GM18519 (cell line): Measurements from ENCODE around the gene FGD3.

ENCODE experiments used
- ATAC-seq: cut with Tn5 transposase; IDR thresholded peaks from one replicate; pipeline ENCODE4 v1.9.1; 2021; ENCODE audit warnings: mild to moderate bottlenecking, moderate library complexity; ENCODE audit not compliant: unreplicated experiment, low FRiP score

Gene FGD3

DNA sequence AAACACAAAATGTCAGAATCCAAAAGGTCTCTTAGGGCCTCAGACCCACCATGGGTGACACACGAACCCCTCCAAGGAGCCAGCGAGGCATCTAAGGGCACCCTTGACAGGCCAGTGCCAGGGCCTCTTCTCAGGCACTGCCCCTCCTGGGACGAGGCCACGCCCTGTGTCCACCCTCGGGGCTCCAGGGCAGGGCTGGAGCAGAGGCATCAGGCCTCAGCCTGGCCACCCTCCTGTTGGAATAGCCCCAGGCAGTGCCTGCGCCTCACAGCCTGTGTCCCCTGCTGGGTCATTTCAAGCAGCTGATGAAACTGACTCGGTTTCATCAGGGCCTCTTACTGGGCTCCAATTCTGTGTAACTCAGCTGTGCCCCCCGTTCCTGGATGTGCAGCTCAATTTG is 78.4 kb downstream of the FGD3 start:
- no peak for ATAC-seq

DNA sequence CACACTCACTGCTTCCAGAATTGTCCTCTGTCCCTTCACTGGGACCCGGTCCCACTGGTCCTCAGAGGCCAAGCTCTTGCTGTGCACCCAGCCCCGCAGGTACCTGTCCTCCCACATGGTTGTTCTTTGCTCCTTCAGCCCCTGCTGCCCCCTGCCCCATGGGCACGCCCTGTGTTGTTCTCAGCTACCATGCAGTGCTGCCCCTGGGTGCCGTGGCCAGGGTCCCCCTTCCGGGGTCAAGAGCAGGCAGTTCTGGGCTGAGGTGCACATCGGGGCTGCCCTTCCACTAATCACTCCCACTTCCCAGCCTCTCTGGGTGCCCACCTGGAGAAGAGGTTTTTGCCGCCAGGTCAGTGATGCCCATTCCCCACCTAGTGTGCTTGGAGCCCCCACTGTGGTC is 79.3 kb downstream of the FGD3 start:
- ATAC-seq, result no peak

DNA sequence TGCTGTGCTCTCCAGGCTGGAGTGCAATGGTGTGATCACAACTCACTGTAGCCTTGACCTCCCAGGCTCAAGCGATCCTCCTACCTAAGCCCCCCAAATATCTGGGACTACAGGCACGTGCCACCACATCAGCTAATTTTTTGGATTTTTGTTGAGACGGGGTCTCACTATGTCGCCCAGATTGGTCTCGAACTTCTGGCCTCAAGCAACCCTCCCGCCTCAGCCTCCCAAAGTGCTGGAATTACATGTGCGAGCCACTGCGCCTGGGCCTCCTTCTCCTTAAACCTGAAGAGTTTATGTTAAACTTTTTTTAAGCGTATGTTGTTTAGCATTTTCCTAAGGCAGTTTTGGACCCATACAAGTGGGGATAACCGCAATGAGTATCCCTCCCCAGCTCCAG is 80.4 kb downstream of the FGD3 start:
- no peak for ATAC-seq

DNA sequence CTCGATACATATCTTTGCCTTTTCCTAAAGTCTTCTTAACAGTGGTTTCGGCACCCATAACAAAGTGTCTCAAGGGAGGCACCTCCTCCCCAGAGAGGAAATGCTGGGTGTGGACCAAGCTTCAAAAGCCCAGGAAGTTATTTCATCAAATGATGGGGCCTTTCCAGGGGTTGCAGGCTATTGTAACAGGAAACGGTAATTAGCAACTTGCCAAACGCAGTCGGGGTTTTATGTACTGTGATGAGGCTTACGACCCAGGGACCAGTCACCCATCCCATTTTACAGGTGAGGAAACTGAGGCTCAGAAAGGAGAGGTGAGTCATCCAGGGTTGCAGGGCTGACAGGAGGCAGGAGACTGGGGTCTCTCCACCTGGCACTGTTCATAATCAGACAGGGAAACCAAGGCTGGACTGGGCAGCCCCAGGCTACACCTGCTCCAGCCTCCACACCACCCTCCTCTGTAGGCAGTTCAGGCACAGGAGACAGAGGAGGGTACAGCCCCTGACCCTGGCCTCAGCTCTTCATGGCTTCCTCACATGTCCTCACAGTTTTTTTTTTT is 81.2 kb downstream of the FGD3 start:
- ATAC-seq, result no peak

DNA sequence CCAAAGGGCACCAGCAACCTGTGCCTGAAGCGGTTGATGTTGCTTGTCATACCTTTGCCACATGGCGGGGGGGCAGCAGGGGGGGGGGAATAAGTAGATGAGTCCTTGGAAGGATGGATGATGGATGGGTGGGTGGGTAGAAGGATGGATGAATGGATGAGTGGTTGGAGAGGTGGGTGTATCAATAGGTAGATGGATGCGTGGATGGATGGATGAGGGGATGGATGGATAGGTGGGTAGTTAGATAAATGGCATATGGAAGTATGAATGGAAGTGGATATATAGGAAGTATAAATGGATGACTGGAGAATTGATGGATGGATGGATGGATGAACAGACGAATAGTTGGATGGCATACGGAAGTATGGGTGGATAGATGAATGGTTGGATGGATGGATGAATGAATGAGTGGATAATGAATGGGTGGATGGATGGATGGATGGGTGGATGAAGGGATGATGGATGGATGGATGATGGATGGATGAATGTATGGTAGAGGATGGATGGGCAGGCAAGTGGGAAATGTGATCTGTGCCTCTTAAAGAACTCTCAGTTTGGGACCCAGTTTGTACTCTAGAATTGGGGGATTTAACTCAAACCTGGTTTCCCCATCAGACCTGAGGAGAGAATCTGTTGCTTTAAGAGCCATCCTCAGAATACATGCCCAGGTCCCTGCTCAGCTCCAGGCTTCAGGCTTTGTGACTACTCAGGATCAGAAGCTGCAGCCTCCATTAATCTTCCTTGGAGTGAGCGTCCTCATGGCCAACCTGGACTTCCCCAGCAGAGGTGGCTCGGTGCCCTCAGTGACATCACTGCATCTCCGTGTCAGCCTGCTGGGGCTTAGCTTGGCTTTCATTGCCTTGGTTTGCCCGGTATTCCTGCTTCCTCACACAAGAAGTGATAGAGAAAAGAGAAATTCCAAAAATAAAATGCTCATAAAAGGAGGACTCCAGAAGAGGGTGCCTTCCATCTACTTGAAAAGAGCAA is 83.6 kb downstream of the FGD3 start:
- ATAC-seq, result no peak

DNA sequence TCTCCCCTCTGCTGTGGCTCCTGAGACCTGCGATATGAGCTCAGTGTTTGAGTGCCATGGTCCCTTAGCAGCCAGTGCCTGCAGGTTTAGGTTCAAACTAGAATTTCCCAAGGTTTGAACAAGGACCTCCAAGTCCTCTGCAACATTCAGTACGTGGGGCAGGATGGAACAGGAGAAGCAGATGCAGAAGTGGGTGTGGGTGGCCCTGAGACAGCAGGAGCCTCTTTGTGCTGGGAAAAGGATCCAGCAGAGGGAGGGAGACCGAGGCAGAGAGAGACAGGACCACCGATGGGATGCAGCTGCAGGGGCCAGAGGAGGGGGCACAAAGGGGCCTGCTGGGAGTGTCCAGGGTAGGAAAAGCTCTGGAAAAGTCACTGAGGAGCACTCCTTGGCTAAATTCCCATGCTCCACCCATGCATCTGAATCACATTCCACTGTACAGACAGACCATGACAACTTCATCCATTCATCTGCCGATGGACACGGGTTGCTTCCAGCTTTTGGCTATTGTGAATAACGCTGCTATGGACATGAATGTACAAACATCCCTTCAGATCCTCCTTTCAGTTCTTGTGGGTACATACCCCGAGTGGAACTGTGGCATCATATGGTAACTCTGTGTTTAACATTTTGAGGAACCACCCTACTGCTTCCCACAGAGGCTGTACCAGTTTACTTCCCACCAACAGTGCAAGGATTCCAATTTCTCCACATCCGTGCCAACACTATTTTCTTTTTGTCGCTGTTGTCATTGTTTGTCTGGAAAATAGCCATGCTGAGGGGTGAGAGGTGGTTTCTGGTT is 84.5 kb downstream of the FGD3 start:
- ATAC-seq, result no peak

DNA sequence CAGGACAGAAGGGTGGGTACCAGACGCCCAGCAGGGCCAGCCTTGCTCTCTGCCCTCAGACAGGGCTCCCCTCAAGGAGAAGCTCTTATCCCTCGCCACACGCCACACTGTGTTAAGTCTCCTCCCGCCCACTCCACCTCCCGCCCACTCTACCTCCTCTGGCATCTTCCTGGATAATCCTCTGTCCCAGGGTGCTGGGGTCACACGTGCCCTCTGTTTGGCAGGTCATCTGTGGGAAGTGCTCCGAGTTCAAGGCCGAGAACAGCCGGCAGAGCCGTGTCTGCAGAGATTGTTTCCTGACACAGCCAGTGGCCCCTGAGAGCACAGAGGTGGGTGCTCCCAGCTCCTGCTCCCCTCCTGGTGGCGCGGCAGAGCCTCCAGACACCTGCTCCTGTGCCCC is 85.2 kb downstream of the FGD3 start:
- no peak for ATAC-seq

DNA sequence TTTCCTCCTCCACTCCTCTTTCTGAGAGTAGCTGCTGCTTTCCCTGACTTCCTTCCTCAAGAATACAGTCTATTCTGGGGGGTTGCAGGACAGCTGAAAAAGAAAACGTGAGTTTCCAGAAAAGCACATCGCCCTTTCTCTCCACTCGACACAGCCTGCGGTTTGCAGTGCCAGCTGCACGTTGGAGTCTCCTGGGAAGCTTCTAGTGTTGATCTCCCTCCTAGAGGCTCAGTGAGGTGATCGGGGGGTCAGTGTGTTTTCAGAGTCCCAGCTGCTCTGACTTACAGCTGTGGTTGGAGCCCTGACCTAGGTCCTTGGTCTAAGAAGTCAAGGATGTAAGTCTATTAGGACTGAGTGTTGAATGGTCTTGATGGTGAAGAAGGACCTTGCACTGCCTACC is 86.2 kb downstream of the FGD3 start:
- no peak for ATAC-seq

DNA sequence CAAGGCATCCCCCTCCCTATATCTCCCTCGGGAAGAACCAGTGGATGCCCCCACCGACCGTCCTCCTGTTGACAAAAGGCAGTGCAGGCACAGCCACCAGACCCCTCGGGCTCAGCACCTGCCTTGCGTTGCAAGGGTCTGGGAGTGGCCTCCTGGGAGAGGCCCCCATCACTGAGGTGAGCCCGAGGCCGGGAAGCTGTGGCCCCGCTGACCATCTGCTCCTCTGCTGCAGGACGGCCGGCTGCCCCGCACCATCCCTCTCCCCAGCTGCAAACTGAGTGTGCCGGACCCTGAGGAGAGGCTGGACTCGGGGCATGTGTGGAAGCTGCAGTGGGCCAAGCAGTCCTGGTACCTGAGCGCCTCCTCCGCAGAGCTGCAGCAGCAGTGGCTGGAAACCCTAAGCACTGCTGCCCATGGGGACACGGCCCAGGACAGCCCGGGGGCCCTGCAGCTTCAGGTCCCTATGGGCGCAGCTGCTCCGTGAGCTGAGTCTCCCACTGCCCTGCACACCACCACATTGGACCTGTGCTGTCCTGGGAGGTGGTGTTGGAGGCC is 87.9 kb downstream of the FGD3 start:
- ATAC-seq, result no peak

DNA sequence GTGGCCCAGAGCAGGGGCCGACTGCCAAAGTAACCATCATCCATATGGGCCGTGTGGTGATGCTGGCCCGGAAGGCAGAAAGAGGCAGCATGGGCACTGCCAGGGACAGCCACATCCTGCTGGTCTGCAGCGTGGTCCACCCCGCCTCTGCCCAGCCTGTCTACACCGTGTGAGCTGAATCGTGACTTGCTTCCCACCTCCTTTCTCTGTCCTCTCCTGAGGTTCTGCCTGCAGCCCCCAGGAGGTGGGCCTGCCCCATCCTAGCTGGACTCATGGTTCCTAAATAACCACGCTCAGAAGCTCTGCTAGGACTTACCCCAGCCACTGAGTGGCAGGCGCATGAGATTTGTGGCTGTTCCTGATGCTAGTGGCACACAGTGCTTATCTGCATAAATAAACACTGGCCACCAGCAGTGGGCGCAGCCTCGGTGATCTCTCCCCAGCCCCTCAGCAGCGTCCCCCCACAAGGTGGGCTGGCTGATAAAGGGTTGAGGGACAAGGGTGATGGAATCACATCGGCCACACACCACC is 88.6 kb downstream of the FGD3 start:
- ATAC-seq, result no peak

DNA sequence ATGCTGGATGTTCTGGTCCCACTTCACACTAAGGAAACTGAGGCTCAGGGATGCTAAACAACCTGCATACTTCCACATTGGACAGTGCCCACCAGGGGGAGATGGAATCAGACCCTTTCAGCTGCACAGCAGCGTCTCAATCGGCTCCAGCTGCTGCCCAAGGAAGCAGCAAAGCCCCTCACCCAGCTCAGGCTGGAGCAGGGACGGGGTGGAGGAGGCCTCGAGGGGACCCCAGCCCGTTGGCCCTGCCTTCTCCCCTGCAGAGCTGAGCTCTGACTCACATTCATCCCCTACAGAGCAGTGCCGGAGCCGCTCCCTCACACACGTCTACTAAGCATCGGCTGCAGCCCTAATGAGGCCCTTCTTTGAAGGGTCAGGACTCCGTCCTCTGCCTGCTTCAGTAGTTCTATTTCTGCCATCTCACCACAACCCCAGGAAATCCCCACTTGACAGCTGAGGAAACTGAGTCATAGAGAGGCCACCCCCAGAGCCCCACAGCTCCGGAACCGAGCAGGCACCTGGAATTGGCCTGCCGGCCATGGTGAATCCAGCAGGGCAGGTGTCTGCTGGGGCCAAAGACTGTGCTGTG is 89.7 kb downstream of the FGD3 start:
- ATAC-seq, result no peak

DNA sequence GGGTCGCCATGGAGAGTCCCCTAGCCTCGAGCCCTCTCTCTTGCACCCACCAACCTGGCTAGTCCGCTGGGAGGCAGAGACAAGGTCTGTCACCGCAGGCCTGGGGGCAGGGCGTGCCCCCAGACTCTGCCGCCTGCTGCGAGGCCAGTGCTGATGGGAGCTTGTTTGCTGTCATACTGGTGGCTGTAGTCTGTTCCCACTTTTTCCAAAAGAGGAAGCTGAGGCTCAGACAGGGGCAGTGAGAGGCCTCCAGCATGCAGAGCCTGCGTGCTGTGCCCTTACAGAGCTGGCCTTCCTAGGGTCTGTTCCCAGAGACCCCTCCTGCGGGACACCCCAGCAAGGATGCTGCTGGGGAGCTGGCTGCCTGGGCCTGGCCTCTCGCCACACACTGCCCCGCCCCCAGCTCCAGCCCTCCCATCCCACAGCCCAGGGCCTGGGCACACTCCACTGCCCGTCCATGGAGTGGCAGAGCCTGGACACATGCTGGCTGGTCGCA is 90.2 kb downstream of the FGD3 start:
- no peak for ATAC-seq

DNA sequence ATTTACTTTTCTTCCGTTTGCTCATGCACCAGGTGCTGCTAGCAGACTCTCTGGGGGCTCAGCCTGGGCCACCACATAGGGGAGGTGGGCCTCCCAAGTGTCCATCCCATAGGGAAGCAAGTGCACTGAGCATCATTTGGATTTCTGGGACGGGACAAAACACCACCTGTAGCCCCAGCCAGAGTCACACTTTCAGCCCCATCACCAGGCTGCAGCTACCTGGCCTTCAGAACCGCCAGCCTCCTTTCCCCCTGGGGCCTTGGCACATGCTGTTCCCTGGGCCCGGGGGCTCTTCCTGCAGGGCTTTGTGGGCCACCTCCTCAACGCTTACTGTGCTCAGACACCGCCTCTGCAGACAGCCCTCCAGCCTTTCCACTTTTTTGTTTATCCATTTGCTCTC is 91.6 kb downstream of the FGD3 start:
- ATAC-seq, result no peak

DNA sequence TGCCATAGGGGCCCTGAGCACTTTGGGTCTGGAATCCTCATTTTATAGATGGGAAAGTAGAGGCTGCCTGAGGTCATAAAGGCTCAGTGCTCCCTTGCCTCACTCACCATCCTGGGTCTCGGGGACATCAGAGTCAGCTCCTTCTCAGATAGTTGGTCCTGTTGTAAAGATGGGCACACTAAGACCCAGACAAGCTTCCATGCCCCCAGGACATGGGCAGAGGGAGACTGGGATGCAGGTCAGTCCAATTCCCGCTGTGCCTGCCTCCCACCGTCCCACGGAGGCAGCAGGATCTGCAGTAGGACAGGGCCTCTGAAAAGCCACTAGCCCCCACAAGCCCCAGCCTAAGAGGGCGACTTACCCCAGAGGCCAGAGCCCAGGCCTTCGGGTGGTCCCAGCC is 92.1 kb downstream of the FGD3 start:
- ATAC-seq, result no peak

DNA sequence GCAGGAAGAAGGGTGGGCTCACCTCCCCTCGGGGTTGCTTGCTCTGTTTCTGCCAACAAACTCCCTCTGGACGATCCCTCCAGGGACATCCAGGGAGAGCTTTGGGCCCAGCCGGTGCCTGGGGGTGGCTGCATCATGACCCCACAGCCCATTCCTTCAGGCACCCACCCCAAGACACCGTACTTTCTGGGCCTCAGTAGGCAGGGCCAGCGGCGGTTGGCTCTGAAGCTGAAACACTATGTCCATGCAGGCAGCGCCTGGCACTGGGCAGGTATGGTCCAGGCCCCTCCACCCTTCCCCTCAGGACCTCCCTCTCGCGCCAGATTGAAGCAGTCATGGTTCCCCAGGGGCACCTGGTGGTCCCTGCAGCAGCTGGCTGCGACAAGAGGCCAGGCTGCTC is 92.7 kb downstream of the FGD3 start:
- ATAC-seq, result no peak

DNA sequence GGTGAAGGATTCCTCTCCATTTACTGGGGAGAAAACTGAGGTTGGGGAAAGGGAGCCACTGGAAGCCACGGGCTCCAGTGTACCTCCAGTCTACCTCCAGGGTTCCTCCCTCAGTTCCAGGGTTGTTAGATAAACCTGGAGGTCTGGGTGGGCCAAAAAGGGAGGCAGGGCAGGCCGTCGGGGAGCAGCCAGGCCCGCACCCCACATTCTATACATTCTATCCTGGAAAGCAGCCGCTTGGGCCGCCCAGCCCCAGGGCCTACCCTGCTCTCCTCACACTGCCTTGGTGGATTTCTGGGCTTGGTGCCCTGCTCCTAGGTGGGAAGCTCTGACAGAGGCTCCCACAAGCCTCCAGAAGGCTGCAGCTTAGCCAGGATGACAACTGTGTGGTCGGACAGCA is 93.1 kb downstream of the FGD3 start:
- no peak for ATAC-seq

DNA sequence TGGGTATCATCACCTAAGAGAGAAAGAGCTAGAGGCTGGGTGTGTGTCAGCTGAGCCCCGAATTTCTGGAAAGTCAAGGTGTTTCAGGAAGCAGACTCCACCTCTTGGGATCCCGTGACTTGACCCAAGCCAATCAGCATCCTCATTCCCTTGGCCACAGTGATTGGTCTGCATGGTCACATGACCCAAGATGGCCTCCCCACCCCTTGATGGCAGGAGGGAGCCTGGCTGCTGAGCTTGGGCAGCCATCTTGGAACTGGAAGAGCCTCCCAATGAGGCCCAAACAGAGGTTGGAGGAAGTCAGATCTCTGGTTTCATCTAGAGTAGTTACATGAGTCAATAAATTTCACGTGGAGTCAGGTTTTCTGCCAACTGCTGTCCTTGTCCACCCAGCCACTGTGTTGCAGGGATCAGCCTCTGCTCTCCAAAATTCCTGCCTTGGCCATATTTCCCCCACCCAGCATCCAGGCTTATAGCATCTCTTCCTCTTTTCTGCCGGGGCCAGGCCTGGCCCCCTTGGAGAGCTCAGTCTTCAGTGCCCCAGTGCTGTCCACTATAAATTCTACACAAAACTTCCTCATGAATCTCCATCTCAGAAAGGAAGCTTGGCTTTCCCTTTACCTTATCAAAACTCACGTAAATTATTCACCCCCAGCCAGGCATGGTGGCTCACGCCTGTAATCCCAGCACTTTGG is 93.9 kb downstream of the FGD3 start:
- no peak for ATAC-seq

DNA sequence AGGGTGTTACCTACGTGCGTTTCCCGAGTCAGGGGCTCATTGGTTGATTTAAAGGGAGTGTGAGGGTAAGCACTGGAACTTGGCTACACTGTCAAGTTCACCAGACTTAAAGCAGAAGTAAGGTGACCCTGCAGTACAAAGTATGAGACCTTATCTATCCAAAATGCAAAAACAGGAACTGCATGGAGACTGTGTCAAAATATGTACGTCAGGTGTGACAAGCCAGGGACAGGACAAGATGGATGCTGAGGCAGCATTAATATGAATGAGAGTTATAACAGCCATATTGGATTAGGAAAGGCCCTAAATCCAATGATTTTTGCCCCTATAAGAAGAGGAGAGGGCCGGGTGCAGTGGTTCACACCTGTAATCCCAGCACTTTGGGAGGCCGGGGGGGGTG is 95.8 kb downstream of the FGD3 start:
- ATAC-seq, result no peak

DNA sequence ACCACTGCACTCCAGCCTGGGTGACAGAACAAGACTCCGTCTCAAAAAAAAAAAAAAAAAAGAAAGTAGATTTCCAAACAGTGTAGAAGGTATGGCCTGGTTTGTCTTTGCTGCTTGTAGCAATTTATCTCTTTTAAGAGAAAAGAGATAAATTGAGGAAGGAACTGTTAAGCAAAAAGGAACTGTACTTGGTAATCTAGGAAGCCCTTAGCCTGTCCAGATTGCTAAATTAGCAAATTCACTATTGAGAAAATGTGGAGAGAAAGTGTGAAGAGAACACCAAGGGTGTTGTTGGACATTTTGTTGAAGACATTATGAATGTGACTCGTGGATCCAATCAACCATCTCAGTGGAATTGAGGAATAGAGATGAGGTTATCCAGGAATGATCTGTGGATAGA is 98.2 kb downstream of the FGD3 start:
- ATAC-seq, result no peak
